Mononuclear cell (primary cell): ENCODE measurements around the gene KLHL24. TPM values are rescaled to one million over a fixed set of nuclear protein-coding genes. Genes with fewer than 3 reads are reported as not detected.
"Not testable (repeated sequence)": the region's sequence is repeated elsewhere in the genome, so short reads cannot be mapped to it uniquely, and the experiment has no call there.

ENCODE experiments used
- H3K27me3 ChIP-seq: 2 replicates; pipeline ENCODE4 v1.6.0; 2011; ENCODE audit warnings: low read length, control low read depth; ENCODE audit not compliant: insufficient read depth
- H3K4me1 ChIP-seq: 2 replicates; pipeline ENCODE4 v1.5.1; 2011; ENCODE audit warnings: mild to moderate bottlenecking, low read length, control low read depth; ENCODE audit not compliant: insufficient read depth
- H3K4me3 ChIP-seq: 2 replicates; pipeline ENCODE4 v1.5.1; 2011; ENCODE audit warnings: mild to moderate bottlenecking, low read length, moderate library complexity
- H3K9me3 ChIP-seq: 2 replicates; pipeline ENCODE4 v1.5.1; 2011; ENCODE audit warnings: low read depth, mild to moderate bottlenecking, control low read depth, low read length
- total RNA-seq: library from RNA; depleted of rRNA; stranded (reverse); fragments of >200 nt; gene quantifications from one replicate; pipeline ENCODE4 v1.2.3, GENCODE V29; 2012

The KLHL24 gene
- total RNA-seq, 1 donor = 242 TPM

DNA sequence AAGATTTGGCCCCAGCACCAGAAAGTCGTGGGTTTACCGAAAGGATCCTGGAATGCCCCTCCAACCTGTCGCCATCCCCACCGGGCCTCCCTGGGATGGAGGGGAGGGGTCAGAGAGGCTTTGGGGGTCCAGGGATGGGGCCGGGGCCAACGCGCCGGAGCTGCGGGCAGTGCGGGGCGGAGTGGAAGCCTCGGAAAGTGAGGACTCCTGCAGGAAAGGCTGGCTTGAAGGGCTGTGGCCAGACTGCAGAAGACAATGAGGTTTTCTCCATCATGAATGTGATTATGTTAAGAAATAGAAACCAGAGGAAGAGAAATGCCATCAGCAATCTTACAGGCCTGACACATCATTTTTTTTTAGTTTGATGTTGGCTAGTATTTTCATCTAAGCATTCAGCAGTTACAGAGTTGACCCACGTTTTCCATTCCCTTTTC is 62.9 kb downstream of the KLHL24 start:
- no peaks in the 10 kb centered on the region for H3K27me3 ChIP-seq
- H3K4me1 ChIP-seq = peaks cover 33% of the 10 kb centered on the region
- H3K9me3 ChIP-seq = no peaks in the 10 kb centered on the region
- peak overlapping the region; percentile 90 for H3K4me3 ChIP-seq

DNA sequence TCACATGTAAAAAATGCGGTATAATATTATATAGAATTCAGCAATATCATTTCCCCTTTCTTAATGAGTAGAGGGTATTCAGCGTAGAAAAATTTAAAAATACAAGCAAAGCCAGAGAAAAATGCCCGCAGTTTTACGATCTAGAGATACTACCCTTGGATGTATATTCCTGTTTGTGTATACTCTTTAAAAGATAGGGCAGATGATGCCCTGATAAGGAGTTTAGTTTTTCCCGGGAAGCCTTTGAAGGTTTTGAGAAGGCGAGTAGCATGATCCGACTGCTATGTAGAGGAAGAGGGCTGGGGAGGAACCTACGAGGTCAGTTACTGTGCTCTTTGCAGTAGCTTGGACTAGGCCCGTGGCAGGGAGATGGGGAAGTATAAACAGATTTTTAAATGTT is 63.3 kb downstream of the KLHL24 start:
- H3K4me1 ChIP-seq = peaks cover 33% of the 10 kb centered on the region
- H3K4me3 ChIP-seq = peak overlapping the region; percentile 90
- no peaks in the 10 kb centered on the region for H3K9me3 ChIP-seq
- no peaks in the 10 kb centered on the region for H3K27me3 ChIP-seq

DNA sequence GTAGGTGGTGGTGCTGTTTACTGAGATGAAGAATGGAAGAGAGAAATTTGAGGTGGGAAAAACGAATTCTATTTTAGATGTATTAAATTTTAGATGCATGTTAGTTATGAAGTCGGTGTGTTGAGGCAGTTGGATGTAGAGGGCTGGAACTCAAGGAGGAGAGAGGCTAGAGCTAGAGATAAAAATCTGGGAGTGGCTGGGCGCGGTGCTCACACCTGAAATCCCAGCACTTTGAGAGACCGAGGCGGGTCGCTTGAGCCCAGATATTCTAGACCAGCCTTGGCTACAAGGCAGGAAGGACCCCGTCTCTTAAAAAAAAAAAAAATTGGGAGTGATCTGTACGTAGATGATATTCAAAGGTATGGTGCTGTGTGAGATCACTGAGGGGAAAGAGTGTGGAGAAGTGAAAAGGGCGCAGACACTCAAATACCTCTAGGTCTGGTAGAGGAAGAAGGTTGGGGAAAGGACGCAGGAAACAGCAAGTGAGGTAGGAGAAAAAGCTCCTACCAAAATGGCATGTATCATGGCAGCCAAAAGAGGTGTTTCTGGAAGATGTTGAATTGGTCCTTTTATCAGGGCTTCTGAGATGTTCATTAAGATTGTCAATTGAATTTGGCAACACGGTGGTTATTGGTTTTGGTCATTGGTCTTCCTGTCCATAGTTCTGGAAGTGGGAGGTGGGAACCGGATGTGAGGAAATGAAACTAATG is 64.0 kb downstream of the KLHL24 start:
- H3K4me1 ChIP-seq = peaks cover 33% of the 10 kb centered on the region
- no peaks in the 10 kb centered on the region for H3K27me3 ChIP-seq
- H3K9me3 ChIP-seq = no peaks in the 10 kb centered on the region
- no peak overlapping the region for H3K4me3 ChIP-seq

DNA sequence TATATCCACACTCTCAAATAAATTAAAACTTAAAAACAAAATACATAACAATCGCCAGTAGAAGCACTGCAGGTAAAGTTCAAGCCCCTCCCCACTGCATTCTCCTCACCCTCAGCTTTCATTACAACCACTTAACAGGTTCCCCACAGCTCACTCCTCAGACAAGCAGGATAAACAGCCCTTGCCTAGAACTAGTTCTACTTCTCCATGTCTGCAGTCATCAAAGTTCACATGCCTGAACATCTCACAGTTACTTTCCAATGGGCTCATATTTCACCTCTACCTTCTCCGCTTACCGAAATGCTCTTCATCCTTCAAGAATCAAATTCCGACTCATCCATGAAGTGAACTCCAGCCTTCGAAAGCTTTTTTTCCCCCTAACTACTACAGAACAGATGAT is 66.3 kb downstream of the KLHL24 start:
- H3K27me3 ChIP-seq = no peaks in the 10 kb centered on the region
- H3K4me1 ChIP-seq = peaks cover 33% of the 10 kb centered on the region
- no peak overlapping the region for H3K4me3 ChIP-seq
- H3K9me3 ChIP-seq = no peaks in the 10 kb centered on the region

DNA sequence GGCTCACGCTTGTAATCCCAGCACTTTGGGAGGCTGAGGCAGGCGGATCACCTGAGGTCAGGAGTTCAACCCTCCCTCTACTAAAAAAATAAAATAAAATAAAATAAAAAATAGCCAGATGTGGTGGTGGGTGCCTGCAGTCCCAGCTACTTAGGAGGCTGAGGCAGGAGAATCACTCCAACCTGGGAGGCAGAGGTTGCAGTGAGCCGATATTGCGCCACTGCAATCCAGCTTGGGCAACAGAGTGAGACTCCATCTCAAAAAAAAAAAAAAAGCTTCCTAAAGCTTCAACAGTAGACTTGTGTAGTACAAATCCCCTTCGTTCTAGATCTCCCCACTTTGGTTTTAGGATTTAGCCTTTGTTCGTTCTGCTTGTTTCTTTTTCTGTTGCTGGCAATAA is 68.5 kb downstream of the KLHL24 start:
- H3K4me3 ChIP-seq, H3K9me3 ChIP-seq, H3K27me3 ChIP-seq: not testable (repeated sequence)
- H3K4me1 ChIP-seq = peaks cover 23% of the 10 kb centered on the region

DNA sequence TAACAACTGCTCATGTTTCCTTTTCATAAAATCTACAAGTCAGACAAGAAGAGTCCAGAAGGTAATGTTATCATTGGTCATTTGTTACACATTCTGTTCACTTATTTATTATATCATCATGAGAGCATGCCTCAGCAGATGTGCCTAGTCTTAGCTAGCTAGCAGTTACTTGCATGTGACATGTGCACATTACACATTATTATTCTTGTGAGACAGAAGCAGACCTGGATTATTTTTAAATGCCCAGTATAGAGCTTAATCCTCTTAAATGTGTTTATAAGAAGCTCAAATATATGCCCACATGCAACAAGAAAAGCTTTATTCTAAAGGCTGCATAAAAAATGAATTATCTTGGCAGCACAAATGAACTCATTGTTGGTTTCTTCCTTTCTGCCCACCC is 74.8 kb downstream of the KLHL24 start:
- Histone ChIP-seq H3K27me3 (no peaks in the 10 kb centered on the region), H3K4me3 (no peak overlapping the region), H3K4me1 (no peaks in the 10 kb centered on the region), H3K9me3 (no peaks in the 10 kb centered on the region)

DNA sequence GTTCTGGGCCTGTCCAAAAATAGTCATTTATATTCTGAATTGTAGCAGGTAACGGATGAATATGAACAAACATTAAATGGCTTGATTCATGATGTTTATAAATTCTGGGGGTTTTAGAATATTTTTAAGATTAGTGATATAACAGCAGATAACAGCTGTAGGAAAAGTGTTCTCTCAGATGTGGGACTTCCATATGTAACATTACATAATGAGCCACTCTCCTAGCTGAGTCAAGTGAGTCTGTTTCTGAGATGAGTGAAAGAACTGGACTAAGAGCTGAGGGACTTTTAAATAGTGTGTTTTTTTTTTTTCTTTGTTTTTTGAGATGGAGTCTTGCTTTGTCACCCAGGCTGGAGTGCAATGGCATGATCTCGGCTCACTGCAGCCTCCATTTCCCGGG is 76.1 kb downstream of the KLHL24 start:
- Histone ChIP-seq H3K4me1 (no peaks in the 10 kb centered on the region), H3K4me3 (no peak overlapping the region), H3K27me3 (no peaks in the 10 kb centered on the region)

DNA sequence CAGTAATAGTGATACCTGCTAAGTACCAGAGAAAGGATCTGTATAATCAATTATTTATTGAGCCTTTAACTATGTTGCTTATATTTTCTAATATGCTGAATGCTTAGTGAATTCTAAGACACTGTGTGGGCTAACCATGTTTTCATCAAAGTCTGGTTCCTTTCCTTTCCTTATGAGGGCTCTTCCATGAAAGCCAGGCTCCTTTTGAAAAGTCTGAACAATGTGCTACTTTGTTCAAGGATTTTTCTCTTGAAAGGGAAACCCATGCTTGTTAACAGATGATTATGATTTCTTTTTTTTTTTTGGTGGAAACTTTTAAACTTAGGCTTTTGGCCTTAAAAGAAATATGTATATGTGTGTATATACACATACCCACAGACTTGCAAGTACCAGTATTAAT is 79.2 kb downstream of the KLHL24 start:
- Histone ChIP-seq H3K4me1 (no peaks in the 10 kb centered on the region), H3K9me3 (no peaks in the 10 kb centered on the region), H3K27me3 (no peaks in the 10 kb centered on the region), H3K4me3 (no peak overlapping the region)

More for the DNA sequence above, 76.1 kb downstream of the KLHL24 start:
- H3K9me3 ChIP-seq = no peaks in the 10 kb centered on the region

DNA sequence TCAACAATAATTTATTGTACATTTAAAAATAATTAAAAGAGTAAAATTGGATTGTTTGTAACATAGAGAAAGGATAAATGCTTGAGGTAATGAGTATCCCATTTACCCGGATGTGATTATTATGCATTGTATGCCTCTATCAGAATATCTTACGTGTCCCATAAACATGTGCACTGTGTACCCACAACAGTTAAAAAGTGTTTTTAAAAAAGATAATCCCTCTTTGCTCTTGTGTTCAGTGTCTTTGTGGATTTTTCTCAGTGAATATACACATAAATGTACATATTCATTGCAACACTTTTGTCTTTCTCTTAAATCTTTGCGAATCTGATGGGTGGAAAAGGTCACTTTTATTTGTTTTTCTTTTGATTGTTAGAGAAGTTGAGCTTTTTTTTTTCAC is 82.6 kb downstream of the KLHL24 start:
- Histone ChIP-seq H3K9me3 (no peaks in the 10 kb centered on the region), H3K27me3 (no peaks in the 10 kb centered on the region)

DNA sequence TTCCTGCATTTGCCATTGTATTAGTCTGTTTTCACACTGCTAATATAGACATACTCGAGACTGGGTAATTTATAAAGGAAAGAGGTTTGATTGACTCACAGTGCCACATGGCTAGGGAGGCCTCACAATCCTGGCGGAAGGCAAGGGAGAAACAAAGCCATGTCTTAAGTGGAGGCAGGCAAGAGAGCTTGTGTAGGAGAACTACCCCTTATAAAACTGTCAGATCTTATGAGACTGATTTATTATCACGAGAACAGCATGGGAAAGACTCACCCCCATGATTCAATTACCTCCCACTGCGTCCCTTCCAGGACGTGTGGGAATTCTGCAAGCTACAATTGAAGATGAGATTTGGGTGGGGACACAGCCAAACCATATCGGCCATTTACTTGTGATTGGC is 90.0 kb downstream of the KLHL24 start:
- H3K9me3 ChIP-seq = no peaks in the 10 kb centered on the region
- no peak overlapping the region for H3K4me3 ChIP-seq
- no peaks in the 10 kb centered on the region for H3K27me3 ChIP-seq
- H3K4me1 ChIP-seq = no peaks in the 10 kb centered on the region

More for the DNA sequence above, 82.6 kb downstream of the KLHL24 start:
- H3K4me3 ChIP-seq = no peak overlapping the region
- H3K4me1 ChIP-seq = no peaks in the 10 kb centered on the region

DNA sequence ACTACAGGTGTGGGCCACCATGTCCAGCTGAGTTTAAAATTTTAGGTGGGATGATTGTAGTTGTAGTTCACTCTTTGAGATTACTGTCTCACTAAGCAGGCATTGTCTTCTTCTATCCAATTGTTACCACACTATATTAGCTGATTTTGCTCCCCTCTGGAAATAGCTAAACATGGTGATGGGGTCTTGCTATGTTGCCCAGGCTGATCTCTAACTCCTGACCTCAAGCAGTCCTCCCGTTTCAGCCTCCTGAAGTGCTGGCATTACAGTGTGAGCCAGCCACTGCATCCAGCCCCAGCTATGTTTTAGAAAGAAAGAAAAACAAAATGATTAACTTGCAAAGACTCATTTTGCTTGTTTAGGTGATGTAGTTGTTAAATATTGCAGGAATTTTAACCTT is 92.8 kb downstream of the KLHL24 start:
- H3K4me3 ChIP-seq = no peak overlapping the region
- H3K9me3 ChIP-seq = no peaks in the 10 kb centered on the region
- no peaks in the 10 kb centered on the region for H3K4me1 ChIP-seq

DNA sequence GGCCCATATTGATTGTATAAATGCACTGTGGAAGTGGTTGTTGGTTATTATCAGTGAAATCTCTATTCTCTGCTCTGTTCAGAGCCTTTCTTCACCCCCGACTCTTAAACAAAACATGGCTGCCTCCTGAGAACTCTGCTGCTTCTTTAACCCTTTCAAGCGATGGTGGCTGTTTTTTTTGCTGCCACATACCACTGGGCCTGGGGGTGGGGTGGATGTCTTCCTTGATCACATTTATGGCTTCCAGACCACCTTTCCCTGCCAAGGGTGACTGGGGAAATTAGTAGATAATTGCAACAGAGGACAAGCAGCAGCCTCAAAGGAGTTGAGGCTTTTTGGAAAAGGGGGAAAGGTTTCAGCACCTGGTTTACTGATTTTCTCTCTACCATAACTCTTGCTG is 94.9 kb downstream of the KLHL24 start:
- Histone ChIP-seq H3K27me3 (no peaks in the 10 kb centered on the region), H3K4me1 (no peaks in the 10 kb centered on the region), H3K4me3 (no peak overlapping the region), H3K9me3 (no peaks in the 10 kb centered on the region)

More for the DNA sequence above, 92.8 kb downstream of the KLHL24 start:
- no peaks in the 10 kb centered on the region for H3K27me3 ChIP-seq

DNA sequence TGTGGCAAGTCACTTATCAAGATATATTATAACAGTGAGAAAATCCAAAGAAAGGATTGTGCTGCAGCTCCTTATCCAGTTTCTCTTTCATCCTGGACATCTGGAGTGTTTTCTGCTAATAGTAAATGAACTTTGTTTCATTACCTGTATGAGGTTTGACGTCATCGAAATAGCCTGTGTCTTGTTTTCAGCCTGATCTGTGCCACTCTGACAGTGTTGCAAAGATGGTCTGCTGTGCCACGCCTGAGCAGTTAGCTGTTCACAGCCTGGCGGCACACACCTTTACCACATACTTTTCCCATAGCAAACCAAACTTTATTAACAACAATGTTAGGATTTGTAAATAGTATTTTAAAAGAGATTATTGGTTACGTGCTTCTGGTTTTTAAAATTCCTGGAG is 96.2 kb downstream of the KLHL24 start:
- Histone ChIP-seq H3K27me3 (no peaks in the 10 kb centered on the region), H3K4me3 (no peak overlapping the region), H3K4me1 (no peaks in the 10 kb centered on the region), H3K9me3 (no peaks in the 10 kb centered on the region)

DNA sequence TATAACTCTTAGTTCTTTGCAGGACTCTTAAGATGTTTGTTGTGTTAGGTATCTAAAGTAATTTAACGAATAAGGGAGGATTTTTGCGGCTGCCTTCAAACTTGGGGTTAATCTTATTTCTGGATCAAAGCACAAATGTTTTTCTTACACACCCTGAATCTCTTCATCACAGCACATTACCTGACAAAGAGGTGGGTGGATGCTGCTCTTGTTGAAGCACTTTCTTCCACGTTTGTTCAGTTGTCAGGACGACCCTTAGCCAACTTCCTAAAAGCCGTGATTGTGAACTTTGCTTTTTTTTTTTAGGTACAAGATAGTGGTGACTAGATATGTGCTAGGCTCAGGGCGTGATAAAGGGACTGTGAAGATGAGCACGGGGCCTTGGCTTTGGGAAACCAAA is 98.1 kb downstream of the KLHL24 start:
- Histone ChIP-seq H3K27me3 (no peaks in the 10 kb centered on the region), H3K4me3 (no peak overlapping the region), H3K9me3 (no peaks in the 10 kb centered on the region), H3K4me1 (no peaks in the 10 kb centered on the region)
